ENCODE measurements around the gene ZBTB22.

ZBTB22 gene

GRCh38 chr6:33297956-33298772 lies 19.4 kb downstream of the ZBTB22 start:
- Histone ChIP-seq H3K4me3 (ENCODE audit: low read depth in 1 of 2, low read length in 1 of 2) (peak overlapping the region; percentile 86 to 90), H3K9me3 (no peaks in the 10 kb centered on the region), H3K4me1 (ENCODE audit: control insufficient read depth in 1 of 2, insufficient read depth in 1 of 2, low read depth in 1 of 2, low read length in 1 of 2) (peaks cover 33 to 38% of the 10 kb centered on the region in 2 experiments), H3K27ac (peak overlapping the region; percentile 98), H3K27me3 (no peaks in the 10 kb centered on the region), H3K36me3 (peaks cover 73% of the 10 kb centered on the region)
- TF ChIP-seq, protein P1, sequence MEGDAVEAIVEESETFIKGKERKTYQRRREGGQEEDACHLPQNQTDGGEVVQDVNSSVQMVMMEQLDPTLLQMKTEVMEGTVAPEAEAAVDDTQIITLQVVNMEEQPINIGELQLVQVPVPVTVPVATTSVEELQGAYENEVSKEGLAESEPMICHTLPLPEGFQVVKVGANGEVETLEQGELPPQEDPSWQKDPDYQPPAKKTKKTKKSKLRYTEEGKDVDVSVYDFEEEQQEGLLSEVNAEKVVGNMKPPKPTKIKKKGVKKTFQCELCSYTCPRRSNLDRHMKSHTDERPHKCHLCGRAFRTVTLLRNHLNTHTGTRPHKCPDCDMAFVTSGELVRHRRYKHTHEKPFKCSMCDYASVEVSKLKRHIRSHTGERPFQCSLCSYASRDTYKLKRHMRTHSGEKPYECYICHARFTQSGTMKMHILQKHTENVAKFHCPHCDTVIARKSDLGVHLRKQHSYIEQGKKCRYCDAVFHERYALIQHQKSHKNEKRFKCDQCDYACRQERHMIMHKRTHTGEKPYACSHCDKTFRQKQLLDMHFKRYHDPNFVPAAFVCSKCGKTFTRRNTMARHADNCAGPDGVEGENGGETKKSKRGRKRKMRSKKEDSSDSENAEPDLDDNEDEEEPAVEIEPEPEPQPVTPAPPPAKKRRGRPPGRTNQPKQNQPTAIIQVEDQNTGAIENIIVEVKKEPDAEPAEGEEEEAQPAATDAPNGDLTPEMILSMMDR (IDR thresholded peaks at IDR 0.05), result peak; percentile 5

- H3K36me3 ChIP-seq, result peaks cover 73% of the 10 kb centered on the region
- H3K27ac ChIP-seq, result peak overlapping the region; percentile 98
Observed at GRCh38 chr6:33297406-33297955, 20.1 kb downstream of the ZBTB22 start.

DNA sequence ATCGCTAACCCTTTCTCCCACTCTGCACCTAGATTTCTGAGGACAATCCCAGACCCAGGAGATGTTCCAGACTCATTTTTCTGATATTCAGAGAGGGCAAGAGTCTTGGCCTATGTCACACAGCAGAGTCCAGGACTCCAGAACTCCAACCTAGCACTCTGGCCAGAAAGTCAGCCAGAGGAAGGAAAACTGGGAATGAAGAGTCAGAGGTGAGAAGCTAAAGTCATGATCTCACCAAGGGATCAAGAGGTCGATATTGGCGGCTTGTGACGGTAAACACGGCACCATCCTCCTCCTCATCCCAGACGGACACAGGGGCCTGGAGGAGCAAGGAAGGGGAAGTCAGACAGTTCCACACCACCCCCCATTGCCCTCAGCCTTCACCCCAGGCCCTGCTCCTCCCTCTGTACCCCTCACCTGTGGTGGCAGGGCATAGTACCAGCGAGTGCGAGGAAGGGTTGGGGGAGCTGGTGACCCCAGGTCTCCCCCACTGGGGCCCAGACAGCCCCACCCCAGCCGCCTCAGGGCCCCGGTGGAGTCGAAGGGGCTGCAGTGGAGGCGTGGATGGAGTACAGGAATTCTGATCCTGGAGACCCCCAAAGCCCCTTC lies 20.6 kb downstream of the ZBTB22 start:
- TF ChIP-seq, protein P1 (IDR thresholded peaks at IDR 0.05), result no peak
- Histone ChIP-seq H3K9me3 (no peaks in the 10 kb centered on the region), H3K4me1 (ENCODE audit: control insufficient read depth in 1 of 2, insufficient read depth in 1 of 2, low read depth in 1 of 2, low read length in 1 of 2) (peaks cover 33 to 38% of the 10 kb centered on the region in 2 experiments), H3K36me3 (peaks cover 73% of the 10 kb centered on the region), H3K27ac (peak overlapping the region; percentile 98), H3K27me3 (no peaks in the 10 kb centered on the region), H3K4me3 (ENCODE audit: low read depth in 1 of 2, low read length in 1 of 2) (peak overlapping the region; percentile 86 to 90)

More at GRCh38 chr6:33297406-33297955, 20.1 kb downstream of the ZBTB22 start:
- Histone ChIP-seq H3K27me3 (no peaks in the 10 kb centered on the region), H3K4me3 (ENCODE audit: low read depth in 1 of 2, low read length in 1 of 2) (peak overlapping the region; percentile 86 to 90), H3K4me1 (ENCODE audit: control insufficient read depth in 1 of 2, insufficient read depth in 1 of 2, low read depth in 1 of 2, low read length in 1 of 2) (peaks cover 33 to 38% of the 10 kb centered on the region in 2 experiments), H3K9me3 (no peaks in the 10 kb centered on the region)
- TF ChIP-seq, protein P1 (IDR thresholded peaks at IDR 0.05), result no peak

DNA sequence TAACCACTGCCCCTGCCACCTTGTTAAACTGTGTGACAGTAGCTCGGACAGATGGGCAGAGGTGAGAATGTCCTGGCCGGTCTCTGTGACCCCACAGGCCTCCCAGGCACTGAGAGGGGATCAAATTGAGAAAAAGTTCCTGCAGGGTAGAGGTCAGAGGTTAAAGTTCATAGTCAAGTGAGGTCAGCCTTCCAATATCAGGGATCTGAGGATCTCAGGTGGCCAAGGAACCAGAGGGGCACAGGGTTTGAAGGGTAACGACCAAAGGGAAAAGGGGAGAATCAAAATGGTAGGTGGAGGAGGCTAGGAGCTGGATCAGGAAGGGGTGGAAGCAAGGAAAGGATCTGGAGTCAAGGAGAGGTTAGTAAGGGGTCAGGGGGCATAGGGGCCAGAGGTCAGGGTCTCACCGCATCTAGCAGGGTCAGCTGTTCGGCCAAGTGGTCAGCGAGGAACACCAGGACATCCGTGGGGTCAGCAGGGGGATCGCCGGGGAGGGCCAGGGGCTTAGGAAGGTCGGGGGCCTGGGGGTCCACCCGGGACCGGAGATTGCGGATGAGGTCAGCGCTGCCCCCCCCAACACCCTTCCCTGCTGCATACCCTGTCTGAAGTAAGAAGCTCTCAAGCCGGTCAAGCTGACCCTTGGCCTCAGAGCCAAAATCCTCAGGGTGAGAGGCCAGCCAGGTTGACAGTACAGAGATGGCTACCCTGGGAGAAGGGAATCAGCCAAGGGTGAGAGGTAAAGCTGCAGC lies 21.7 kb downstream of the ZBTB22 start:
- Histone ChIP-seq H3K4me3 (ENCODE audit: low read depth in 1 of 2, low read length in 1 of 2) (no peak overlapping the region), H3K27me3 (no peaks in the 10 kb centered on the region), H3K27ac (peak overlapping the region; percentile 98), H3K9me3 (no peaks in the 10 kb centered on the region), H3K4me1 (ENCODE audit: control insufficient read depth in 1 of 2, insufficient read depth in 1 of 2, low read depth in 1 of 2, low read length in 1 of 2) (peaks cover 29 to 33% of the 10 kb centered on the region in 2 experiments), H3K36me3 (peaks cover 75% of the 10 kb centered on the region)
- TF ChIP-seq, protein P1 (IDR thresholded peaks at IDR 0.05), result no peak

GRCh38 chr6:33294086-33294823 lies 23.3 kb downstream of the ZBTB22 start:
- TF ChIP-seq, protein P1 (IDR thresholded peaks at IDR 0.05), result no peak
- Histone ChIP-seq H3K9me3 (no peaks in the 10 kb centered on the region), H3K36me3 (peaks cover 65% of the 10 kb centered on the region), H3K27ac (no peak overlapping the region), H3K4me3 (ENCODE audit: low read depth in 1 of 2, low read length in 1 of 2) (no peak overlapping the region), H3K4me1 (ENCODE audit: control insufficient read depth in 1 of 2, insufficient read depth in 1 of 2, low read depth in 1 of 2, low read length in 1 of 2) (peaks cover 30 to 33% of the 10 kb centered on the region in 2 experiments), H3K27me3 (no peaks in the 10 kb centered on the region)
